Nephron progenitor cell (in vitro differentiated cells): ENCODE results near the gene CYRIA.

Experiments
- DNase-seq: peaks from one replicate; pipeline ENCODE4 v3.0.0; 2021
- H3K27ac Mint-ChIP-seq: 2 replicates; pipeline ENCODE4 v1.8.0; 2021; ENCODE audit warnings: mild to moderate bottlenecking, moderate library complexity, mixed read lengths
- H3K27me3 Mint-ChIP-seq: 2 replicates; pipeline ENCODE4 v1.8.0; 2021; ENCODE audit warnings: mild to moderate bottlenecking, low read depth, mixed read lengths; ENCODE audit not compliant: poor library complexity
- H3K36me3 Mint-ChIP-seq: 2 replicates; pipeline ENCODE4 v1.8.0; 2021; ENCODE audit warnings: low read depth, mixed read lengths
- H3K4me1 Mint-ChIP-seq: 2 replicates; pipeline ENCODE4 v1.8.0; 2021; ENCODE audit warnings: mixed read lengths
- H3K4me3 Mint-ChIP-seq: 2 replicates; pipeline ENCODE4 v1.8.0; 2021; ENCODE audit warnings: mild to moderate bottlenecking, moderate library complexity, mixed read lengths
- H3K9me3 Mint-ChIP-seq: 2 replicates; pipeline ENCODE4 v1.8.0; 2021; ENCODE audit warnings: mild to moderate bottlenecking, moderate library complexity, mixed read lengths
- TF ChIP-seq, protein P1 (sequence below): fragments of 200-600 bp; sonication (generic); IDR thresholded peaks from 2 replicates; pipeline ENCODE4 v1.5.0; 2021; ENCODE audit warnings: antibody characterized with exemption

CYRIA gene

GRCh38 chr2:16645775-16646559, 19.7 kb downstream of the CYRIA start:
- Mint-ChIP-seq H3K27ac (no peak overlapping the region), H3K4me1 (peaks cover 35% of the 10 kb centered on the region), H3K27me3 (peaks cover 4% of the 10 kb centered on the region)

DNA sequence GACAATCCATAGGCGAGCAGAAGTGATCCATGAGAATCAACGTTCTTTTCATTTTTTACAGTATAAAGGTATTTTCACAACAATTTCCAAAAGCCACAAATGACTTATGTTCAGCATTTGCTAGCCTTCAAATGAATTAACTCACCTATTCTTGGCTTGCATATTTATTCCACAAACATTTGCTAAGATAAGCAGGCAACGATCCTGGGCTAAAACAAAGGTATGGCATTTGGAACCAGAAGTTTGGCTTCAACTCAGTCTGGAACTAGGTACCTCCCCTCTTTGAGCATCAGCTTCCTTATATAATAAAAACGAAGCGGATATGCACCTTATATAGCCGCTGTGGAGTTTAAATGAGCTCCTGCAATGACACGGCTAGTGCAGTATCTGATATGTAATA, 20.5 kb downstream of the CYRIA start:
- TF ChIP-seq, protein P1, sequence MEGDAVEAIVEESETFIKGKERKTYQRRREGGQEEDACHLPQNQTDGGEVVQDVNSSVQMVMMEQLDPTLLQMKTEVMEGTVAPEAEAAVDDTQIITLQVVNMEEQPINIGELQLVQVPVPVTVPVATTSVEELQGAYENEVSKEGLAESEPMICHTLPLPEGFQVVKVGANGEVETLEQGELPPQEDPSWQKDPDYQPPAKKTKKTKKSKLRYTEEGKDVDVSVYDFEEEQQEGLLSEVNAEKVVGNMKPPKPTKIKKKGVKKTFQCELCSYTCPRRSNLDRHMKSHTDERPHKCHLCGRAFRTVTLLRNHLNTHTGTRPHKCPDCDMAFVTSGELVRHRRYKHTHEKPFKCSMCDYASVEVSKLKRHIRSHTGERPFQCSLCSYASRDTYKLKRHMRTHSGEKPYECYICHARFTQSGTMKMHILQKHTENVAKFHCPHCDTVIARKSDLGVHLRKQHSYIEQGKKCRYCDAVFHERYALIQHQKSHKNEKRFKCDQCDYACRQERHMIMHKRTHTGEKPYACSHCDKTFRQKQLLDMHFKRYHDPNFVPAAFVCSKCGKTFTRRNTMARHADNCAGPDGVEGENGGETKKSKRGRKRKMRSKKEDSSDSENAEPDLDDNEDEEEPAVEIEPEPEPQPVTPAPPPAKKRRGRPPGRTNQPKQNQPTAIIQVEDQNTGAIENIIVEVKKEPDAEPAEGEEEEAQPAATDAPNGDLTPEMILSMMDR, result no peak
- no peak for DNase-seq
- H3K4me1 Mint-ChIP-seq, result peaks cover 34% of the 10 kb centered on the region
- H3K4me3 Mint-ChIP-seq, result no peak overlapping the region
- H3K9me3 Mint-ChIP-seq, result no peaks in the 10 kb centered on the region
- H3K27ac Mint-ChIP-seq, result no peak overlapping the region
- no peaks in the 10 kb centered on the region for H3K36me3 Mint-ChIP-seq
- H3K27me3 Mint-ChIP-seq, result peaks cover 4% of the 10 kb centered on the region

More at GRCh38 chr2:16645775-16646559, 19.7 kb downstream of the CYRIA start:
- no peaks in the 10 kb centered on the region for H3K9me3 Mint-ChIP-seq
- H3K36me3 Mint-ChIP-seq, result no peaks in the 10 kb centered on the region
- DNase-seq, result no peak
- TF ChIP-seq, protein P1, result no peak
- H3K4me3 Mint-ChIP-seq, result no peak overlapping the region

- TF ChIP-seq, protein P1, result no peak
- no peaks in the 10 kb centered on the region for H3K36me3 Mint-ChIP-seq
Measured at GRCh38 chr2:16644221-16644925, 21.3 kb downstream of the CYRIA start.

DNA sequence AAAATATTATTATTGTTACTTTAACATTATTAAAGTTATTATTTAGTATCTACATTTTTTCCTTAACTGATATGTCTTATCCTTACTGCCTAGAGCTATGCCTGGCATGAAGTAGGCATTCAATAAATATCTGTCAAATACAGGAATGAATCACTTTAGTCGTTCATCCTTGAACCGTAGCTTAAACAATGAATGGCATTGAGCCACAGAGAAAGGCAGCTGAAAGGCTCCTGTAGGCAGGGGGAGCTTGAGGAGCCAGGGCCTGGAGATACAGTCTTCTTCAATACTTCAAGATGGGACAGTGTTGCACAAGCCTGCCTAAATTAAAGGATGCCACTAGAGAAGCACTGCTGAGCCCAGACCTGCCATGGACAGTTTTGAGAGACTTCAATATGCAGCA, 22.5 kb downstream of the CYRIA start:
- Mint-ChIP-seq H3K9me3 (no peaks in the 10 kb centered on the region), H3K36me3 (no peaks in the 10 kb centered on the region), H3K4me3 (no peak overlapping the region), H3K27ac (no peak overlapping the region), H3K27me3 (peaks cover 4% of the 10 kb centered on the region), H3K4me1 (peaks cover 29% of the 10 kb centered on the region)
- no peak for DNase-seq
- TF ChIP-seq, protein P1, result no peak

More at GRCh38 chr2:16644221-16644925, 21.3 kb downstream of the CYRIA start:
- H3K4me1 Mint-ChIP-seq, result peaks cover 28% of the 10 kb centered on the region
- no peak for DNase-seq
- H3K9me3 Mint-ChIP-seq, result no peaks in the 10 kb centered on the region
- peaks cover 4% of the 10 kb centered on the region for H3K27me3 Mint-ChIP-seq
- H3K27ac Mint-ChIP-seq, result no peak overlapping the region
- H3K4me3 Mint-ChIP-seq, result no peak overlapping the region

DNA sequence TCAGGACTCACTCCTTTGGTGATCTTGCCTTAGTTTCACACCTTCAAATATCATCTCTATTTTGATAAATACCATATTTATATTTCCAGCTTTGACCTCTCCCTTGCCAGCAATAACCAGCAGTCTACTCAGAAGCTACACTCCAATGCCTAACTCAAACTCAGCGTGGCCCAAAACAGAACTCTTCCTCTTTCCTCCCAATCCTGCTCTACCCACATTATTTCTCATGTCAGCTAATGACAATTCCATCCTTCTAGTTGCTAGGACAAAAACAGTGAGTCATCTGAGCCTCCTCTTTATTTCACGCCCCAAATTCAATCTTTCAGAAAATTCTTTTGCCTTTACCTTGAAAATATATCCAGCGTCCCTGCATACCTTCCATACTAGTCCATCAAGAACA, 23.5 kb downstream of the CYRIA start:
- peaks cover 29% of the 10 kb centered on the region for H3K4me1 Mint-ChIP-seq
- TF ChIP-seq, protein P1, result no peak
- no peak for DNase-seq
- H3K27me3 Mint-ChIP-seq, result no peaks in the 10 kb centered on the region
- H3K4me3 Mint-ChIP-seq, result no peak overlapping the region
- no peak overlapping the region for H3K27ac Mint-ChIP-seq
- H3K36me3 Mint-ChIP-seq, result peaks cover 4% of the 10 kb centered on the region
- H3K9me3 Mint-ChIP-seq, result no peaks in the 10 kb centered on the region
